WI38 (cell line): Measurements from ENCODE around the gene FRYL.

ENCODE experiments used
- H3K4me3 ChIP-seq: 2 replicates; pipeline ENCODE4 v1.5.1; 2011; ENCODE audit warnings: low read depth, mild to moderate bottlenecking, control low read depth, low read length
- TF ChIP-seq, protein P1 (sequence below): IDR thresholded peaks from 2 replicates; pipeline ENCODE4 v1.5.1; 2012; ENCODE audit warnings: low read depth, mild to moderate bottlenecking, control low read depth, low read length

FRYL gene

DNA sequence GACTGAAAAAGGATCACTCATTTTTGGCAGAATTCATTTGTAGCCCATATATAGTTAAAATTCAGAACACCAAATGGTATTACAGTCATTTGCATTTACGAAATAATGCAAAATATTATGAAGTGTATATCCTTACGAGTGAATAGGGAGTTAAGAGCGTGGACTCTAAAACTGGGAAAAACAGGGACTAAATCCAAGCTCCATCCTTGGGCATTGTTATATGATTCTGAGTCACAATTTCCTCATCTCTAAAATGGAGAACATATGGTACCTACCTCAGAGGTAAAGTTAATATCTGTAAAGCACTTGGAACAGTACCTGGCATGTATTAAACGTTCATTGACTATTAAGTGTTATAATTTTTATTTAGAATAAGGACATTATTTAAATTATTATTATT is 183.7 kb downstream of the FRYL start:
- H3K4me3 ChIP-seq = no peak overlapping the region
- TF ChIP-seq, protein P1, sequence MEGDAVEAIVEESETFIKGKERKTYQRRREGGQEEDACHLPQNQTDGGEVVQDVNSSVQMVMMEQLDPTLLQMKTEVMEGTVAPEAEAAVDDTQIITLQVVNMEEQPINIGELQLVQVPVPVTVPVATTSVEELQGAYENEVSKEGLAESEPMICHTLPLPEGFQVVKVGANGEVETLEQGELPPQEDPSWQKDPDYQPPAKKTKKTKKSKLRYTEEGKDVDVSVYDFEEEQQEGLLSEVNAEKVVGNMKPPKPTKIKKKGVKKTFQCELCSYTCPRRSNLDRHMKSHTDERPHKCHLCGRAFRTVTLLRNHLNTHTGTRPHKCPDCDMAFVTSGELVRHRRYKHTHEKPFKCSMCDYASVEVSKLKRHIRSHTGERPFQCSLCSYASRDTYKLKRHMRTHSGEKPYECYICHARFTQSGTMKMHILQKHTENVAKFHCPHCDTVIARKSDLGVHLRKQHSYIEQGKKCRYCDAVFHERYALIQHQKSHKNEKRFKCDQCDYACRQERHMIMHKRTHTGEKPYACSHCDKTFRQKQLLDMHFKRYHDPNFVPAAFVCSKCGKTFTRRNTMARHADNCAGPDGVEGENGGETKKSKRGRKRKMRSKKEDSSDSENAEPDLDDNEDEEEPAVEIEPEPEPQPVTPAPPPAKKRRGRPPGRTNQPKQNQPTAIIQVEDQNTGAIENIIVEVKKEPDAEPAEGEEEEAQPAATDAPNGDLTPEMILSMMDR = no peak

- no peak overlapping the region for H3K4me3 ChIP-seq
- TF ChIP-seq, protein P1 = no peak
Observed at GRCh38 chr4:48594180-48594579, 185.9 kb downstream of the FRYL start.

DNA sequence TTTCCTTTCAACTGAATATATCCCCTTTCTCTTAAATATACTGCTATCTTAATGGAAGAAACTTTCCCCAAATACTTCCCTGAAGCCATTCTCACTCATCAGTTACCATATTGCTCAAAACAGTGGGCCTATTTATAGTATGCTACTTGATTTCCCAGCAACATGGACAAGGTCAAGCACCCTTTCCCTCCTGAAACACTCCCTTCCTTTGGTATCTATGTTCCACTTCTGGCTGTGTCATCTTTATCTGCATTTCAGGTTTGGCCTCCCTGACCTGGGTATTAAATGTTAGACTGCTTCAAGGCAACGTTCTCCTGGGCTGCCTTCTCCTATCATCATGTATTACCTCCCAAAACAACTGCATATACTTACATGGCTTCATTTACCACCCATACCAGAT is 188.7 kb downstream of the FRYL start:
- no peak overlapping the region for H3K4me3 ChIP-seq
- TF ChIP-seq, protein P1 = no peak

GRCh38 chr4:48590884-48591283 is 189.2 kb downstream of the FRYL start:
- H3K4me3 ChIP-seq = no peak overlapping the region
- TF ChIP-seq, protein P1 = no peak

DNA sequence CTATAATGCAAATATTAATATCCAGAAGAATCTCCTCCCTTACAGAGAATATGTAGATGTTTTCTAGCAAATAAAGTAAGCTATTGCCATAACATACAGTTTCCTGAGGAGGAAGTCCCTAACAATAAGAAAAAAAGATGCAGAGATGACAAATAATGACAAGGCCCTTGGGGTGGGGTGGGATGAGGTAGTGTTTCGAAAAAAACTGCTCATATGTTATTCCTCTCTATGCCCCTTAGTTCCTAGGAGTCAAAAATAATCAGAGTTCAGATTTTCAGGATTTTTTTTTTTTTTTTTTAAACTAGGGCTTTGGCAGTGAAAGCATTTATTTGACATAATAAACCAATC is 191.0 kb downstream of the FRYL start:
- TF ChIP-seq, protein P1 = no peak
- no peak overlapping the region for H3K4me3 ChIP-seq

DNA sequence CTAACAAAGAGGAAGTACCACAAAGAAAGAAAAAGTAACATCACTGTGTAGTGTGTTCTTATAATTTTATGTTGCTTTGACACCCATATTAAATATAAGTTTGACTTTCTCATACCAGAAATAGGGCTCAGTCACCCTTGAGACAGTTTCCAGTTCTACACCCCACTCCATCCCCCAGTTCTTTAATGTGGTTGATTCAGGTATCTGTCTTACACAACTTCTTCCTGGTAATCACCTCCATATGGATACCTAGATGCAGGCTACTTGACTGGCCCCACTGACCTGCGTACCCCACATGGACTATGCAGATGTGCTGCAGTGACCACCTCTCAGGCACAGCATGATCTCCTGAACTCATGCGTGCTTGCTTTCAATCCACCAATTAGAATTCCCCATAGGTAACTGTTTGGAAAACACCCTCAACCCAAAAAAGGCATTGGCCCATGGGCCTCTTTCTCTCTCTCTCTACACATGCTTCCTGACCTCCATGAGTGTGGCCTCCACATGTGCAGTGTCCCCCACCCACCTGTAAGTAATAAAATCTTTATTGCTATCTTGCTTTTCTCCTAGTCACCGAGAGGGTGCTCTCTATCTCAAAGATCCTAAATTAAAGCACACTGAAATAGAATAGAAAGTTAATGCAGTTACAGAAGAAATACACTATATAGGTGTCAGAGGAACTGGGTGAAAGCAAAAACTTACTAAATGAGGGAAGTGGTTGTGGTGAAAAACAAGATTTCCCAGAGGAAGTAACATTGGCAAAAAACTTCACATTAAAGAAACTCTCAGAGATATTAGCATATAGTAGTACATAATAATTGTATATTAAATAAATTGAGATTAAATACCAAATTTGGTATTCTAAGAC is 191.6 kb downstream of the FRYL start:
- H3K4me3 ChIP-seq = no peak overlapping the region
- TF ChIP-seq, protein P1 = no peak

DNA sequence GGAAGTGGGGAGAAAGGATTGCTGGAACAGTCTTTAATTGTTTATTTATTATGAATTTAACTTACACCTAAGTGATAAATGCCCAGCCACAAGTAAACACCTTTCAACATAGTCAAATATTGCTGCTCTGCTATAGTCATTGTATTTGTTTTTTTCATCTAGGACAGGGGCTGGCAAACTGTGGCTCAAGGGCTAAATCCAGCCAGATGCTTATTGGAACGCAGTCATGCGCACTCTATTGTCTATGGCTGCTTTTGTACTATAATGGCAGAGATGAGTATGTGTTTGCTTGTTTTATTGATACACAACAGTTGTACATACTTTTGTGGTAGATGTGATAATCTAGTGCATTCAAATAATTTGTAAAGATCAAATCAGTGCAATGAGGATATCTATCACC is 194.7 kb downstream of the FRYL start:
- H3K4me3 ChIP-seq = no peak overlapping the region
- TF ChIP-seq, protein P1 = no peak
